Urothelium cell line (cell line): Measurements from ENCODE around the gene TF.

Source experiments
- DNase-seq: peaks from one replicate; pipeline ENCODE4 v3.0.0; 2011; ENCODE audit warnings: low spot score, mixed read lengths
- FAIRE-seq: peaks from 2 replicates; lab custom pipeline; 2011; peaks lifted over from hg19 to GRCh38; lab: Jason Lieb, UNC

TF gene

GRCh38 chr3:133746712-133747066 lies 496 bp downstream of the TF start:
- FAIRE-seq, result no peak
- DNase-seq, result no peak

GRCh38 chr3:133747373-133747772 lies 1.2 kb downstream of the TF start:
- DNase-seq (no peak), FAIRE-seq (no peak)

GRCh38 chr3:133747907-133748639 lies 1.9 kb downstream of the TF start:
- FAIRE-seq (no peak), DNase-seq (no peak)

- FAIRE-seq, result no peak
Observed at GRCh38 chr3:133749427-133750258, 3.5 kb downstream of the TF start.

GRCh38 chr3:133750259-133750656 lies 4.1 kb downstream of the TF start:
- DNase-seq (no peak), FAIRE-seq (no peak)

More at GRCh38 chr3:133749427-133750258, 3.5 kb downstream of the TF start:
- DNase-seq, result no peak

- DNase-seq (no peak), FAIRE-seq (no peak)
Observed at GRCh38 chr3:133753107-133753778, 7.0 kb downstream of the TF start.

GRCh38 chr3:133753779-133754164 lies 7.6 kb downstream of the TF start:
- FAIRE-seq, result no peak
- no peak for DNase-seq

GRCh38 chr3:133754455-133754854 lies 8.3 kb downstream of the TF start:
- FAIRE-seq, result no peak
- DNase-seq, result no peak

- no peak for DNase-seq
- FAIRE-seq, result no peak
Observed at GRCh38 chr3:133754973-133755828, 9.0 kb downstream of the TF start.

- FAIRE-seq (no peak), DNase-seq (no peak)
Observed at GRCh38 chr3:133756716-133757694, 10.8 kb downstream of the TF start.

- DNase-seq (no peak), FAIRE-seq (no peak)
Observed at GRCh38 chr3:133757701-133758567, 11.7 kb downstream of the TF start.

GRCh38 chr3:133758568-133758928 lies 12.4 kb downstream of the TF start:
- DNase-seq (no peak), FAIRE-seq (no peak)

- no peak for DNase-seq
- FAIRE-seq, result no peak
Observed at GRCh38 chr3:133758964-133759739, 13.0 kb downstream of the TF start.

- no peak for FAIRE-seq
Observed at GRCh38 chr3:133759740-133760305, 13.6 kb downstream of the TF start.

GRCh38 chr3:133760916-133761315 lies 14.7 kb downstream of the TF start:
- DNase-seq (no peak), FAIRE-seq (no peak)

More at GRCh38 chr3:133759740-133760305, 13.6 kb downstream of the TF start:
- DNase-seq, result no peak

GRCh38 chr3:133761605-133762484 lies 15.7 kb downstream of the TF start:
- no peak for FAIRE-seq
- no peak for DNase-seq

- FAIRE-seq, result no peak
- no peak for DNase-seq
Observed at GRCh38 chr3:133762539-133762938, 16.3 kb downstream of the TF start.
